DOHH2 (cell line): ENCODE results near the gene SEMA5A.

ENCODE experiments used
- EZH2phosphoT487 ChIP-seq: fragments of 200-600 bp; sonication (generic); IDR thresholded peaks from 2 replicates; pipeline ENCODE4 v1.6.1; 2017; ENCODE audit warnings: borderline replicate concordance, mild to moderate bottlenecking, antibody characterized with exemption, low read length, moderate library complexity, mixed read lengths
- TF ChIP-seq, protein P1 (sequence below): fragments of 200-600 bp; sonication (generic); IDR thresholded peaks from one replicate; pipeline ENCODE4 v1.5.1; 2014; ENCODE audit warnings: antibody characterized with exemption, mild to moderate bottlenecking, low read depth, low read length; ENCODE audit not compliant: poor library complexity, severe bottlenecking

DNA sequence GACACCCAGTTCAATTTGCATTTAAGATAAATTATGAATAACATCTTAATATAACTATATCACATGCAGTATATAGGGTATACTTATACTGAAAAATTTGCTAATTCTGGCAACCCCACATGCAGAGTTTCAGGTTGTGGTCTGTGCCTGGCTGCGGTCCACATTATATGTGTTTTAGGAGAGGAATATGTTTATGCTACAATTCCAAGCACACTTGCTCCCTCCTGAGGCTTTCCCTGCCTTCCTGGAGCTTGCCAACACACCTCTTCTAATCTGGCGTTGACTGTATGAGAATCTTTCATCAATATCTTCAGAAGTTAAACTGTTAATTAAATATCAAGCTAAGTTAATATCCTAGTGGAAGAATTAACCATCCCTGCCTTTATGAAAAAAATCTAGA lies 45.2 kb downstream of the SEMA5A start:
- TF ChIP-seq, protein P1, sequence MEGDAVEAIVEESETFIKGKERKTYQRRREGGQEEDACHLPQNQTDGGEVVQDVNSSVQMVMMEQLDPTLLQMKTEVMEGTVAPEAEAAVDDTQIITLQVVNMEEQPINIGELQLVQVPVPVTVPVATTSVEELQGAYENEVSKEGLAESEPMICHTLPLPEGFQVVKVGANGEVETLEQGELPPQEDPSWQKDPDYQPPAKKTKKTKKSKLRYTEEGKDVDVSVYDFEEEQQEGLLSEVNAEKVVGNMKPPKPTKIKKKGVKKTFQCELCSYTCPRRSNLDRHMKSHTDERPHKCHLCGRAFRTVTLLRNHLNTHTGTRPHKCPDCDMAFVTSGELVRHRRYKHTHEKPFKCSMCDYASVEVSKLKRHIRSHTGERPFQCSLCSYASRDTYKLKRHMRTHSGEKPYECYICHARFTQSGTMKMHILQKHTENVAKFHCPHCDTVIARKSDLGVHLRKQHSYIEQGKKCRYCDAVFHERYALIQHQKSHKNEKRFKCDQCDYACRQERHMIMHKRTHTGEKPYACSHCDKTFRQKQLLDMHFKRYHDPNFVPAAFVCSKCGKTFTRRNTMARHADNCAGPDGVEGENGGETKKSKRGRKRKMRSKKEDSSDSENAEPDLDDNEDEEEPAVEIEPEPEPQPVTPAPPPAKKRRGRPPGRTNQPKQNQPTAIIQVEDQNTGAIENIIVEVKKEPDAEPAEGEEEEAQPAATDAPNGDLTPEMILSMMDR = no peak
- no peak for TF ChIP-seq EZH2phosphoT487
